Neuronal stem cell (in vitro differentiated cells): ENCODE data around the gene TEX50.

Experiments used
- DNase-seq: peaks from one replicate; pipeline ENCODE4 v3.0.0-alpha.2; 2013; ENCODE audit warnings: low spot score
- H2AFZ ChIP-seq: one replicate; pipeline ENCODE4 v1.6.1; 2013; ENCODE audit warnings: mild to moderate bottlenecking, low read length, inconsistent platforms
- H2AK5ac ChIP-seq: 2 replicates; pipeline ENCODE4 v1.6.1; 2013; ENCODE audit warnings: low read depth, mild to moderate bottlenecking, inconsistent platforms, low read length, moderate library complexity, mixed read lengths
- H2BK120ac ChIP-seq: 2 replicates; pipeline ENCODE4 v1.6.1; 2013; ENCODE audit warnings: low read depth, mild to moderate bottlenecking, inconsistent platforms, low read length, moderate library complexity, mixed read lengths
- H2BK12ac ChIP-seq: one replicate; pipeline ENCODE4 v1.6.1; 2013; ENCODE audit warnings: low read length, inconsistent platforms
- H2BK15ac ChIP-seq: 2 replicates; pipeline ENCODE4 v1.6.1; 2013; ENCODE audit warnings: mild to moderate bottlenecking, low read length, inconsistent platforms, mixed read lengths
- H2BK5ac ChIP-seq: one replicate; pipeline ENCODE4 v1.6.1; 2013; ENCODE audit warnings: inconsistent platforms, mild to moderate bottlenecking, low read length, moderate library complexity
- H3K14ac ChIP-seq: one replicate; pipeline ENCODE4 v1.6.1; 2013; ENCODE audit warnings: low read length, inconsistent platforms
- H3K18ac ChIP-seq: 2 replicates; pipeline ENCODE4 v1.6.1; 2013; ENCODE audit warnings: low read length, inconsistent platforms
- H3K23ac ChIP-seq: 2 replicates; pipeline ENCODE4 v1.6.1; 2013; ENCODE audit warnings: low read depth, mild to moderate bottlenecking, mixed read lengths, low read length, inconsistent platforms; ENCODE audit not compliant: poor library complexity
- H3K27ac ChIP-seq: replicated peaks from 3 replicates; pipeline ENCODE4 v1.5.1; 2013; ENCODE audit warnings: low read length, inconsistent platforms
- H3K27me3 ChIP-seq, 3 experiments: 2 replicates each; pipeline ENCODE4 v1.6.1; 2013; ENCODE audit warnings: low read length in 3 of 3, mild to moderate bottlenecking in 2 of 3, inconsistent platforms in 1 of 3, low read depth in 1 of 3, mixed read lengths in 1 of 3, moderate library complexity in 1 of 3; ENCODE audit not compliant: control insufficient read depth in 3 of 3, insufficient read depth in 3 of 3
- H3K36me3 ChIP-seq, 2 donors: replicated peaks in 1 of 2; 2 replicates each; pipeline ENCODE4 v1.6.1; 2013; ENCODE audit warnings: low read length in 2 of 2; ENCODE audit not compliant: control insufficient read depth in 2 of 2, insufficient read depth in 2 of 2
- H3K4ac ChIP-seq: 2 replicates; pipeline ENCODE4 v1.6.1; 2013; ENCODE audit warnings: inconsistent platforms, mild to moderate bottlenecking, low read length, moderate library complexity
- H3K4me1 ChIP-seq, 2 donors: 1 replicate in 1 of 2; 2 replicates in 1 of 2; pipeline ENCODE4 v1.6.1; 2013; ENCODE audit warnings: low read length in 2 of 2, low read depth in 1 of 2; ENCODE audit not compliant: control insufficient read depth in 2 of 2, insufficient read depth in 1 of 2
- H3K4me2 ChIP-seq: one replicate; pipeline ENCODE4 v1.6.1; 2013; ENCODE audit warnings: mild to moderate bottlenecking, low read length, inconsistent platforms; ENCODE audit not compliant: insufficient read depth, poor library complexity, severe bottlenecking
- H3K4me3 ChIP-seq, 2 donors: 2 replicates each; pipeline ENCODE4 v1.5.1; 2013; ENCODE audit warnings: low read length in 2 of 2, mild to moderate bottlenecking in 2 of 2, inconsistent platforms in 1 of 2, moderate library complexity in 1 of 2
- H3K79me1 ChIP-seq: one replicate; pipeline ENCODE4 v1.6.1; 2013; ENCODE audit warnings: low read depth, mild to moderate bottlenecking, inconsistent platforms, low read length, moderate library complexity
- H3K9ac ChIP-seq: one replicate; pipeline ENCODE4 v1.6.1; 2013; ENCODE audit warnings: mild to moderate bottlenecking, low read depth, low read length, inconsistent platforms; ENCODE audit not compliant: poor library complexity
- H3K9me3 ChIP-seq, 2 donors: replicated peaks in 1 of 2; 2 replicates each; pipeline versions ENCODE3 to v1.6.1; 2013; ENCODE audit warnings: low read length in 2 of 2, mild to moderate bottlenecking in 2 of 2, inconsistent platforms in 1 of 2, low read depth in 1 of 2, mixed read lengths in 1 of 2, moderate library complexity in 1 of 2; ENCODE audit not compliant: control insufficient read depth in 2 of 2, insufficient read depth in 1 of 2
- H4K8ac ChIP-seq: one replicate; pipeline ENCODE4 v1.6.1; 2013; ENCODE audit warnings: low read depth, mild to moderate bottlenecking, inconsistent platforms, low read length, moderate library complexity
- H4K91ac ChIP-seq: one replicate; pipeline ENCODE4 v1.6.1; 2013; ENCODE audit warnings: low read length, low read depth, mild to moderate bottlenecking, inconsistent platforms; ENCODE audit not compliant: poor library complexity
- WGBS, 2 donors: extraction: QIAGEN DNeasy Blood & Tissue Kit; methylation state at CpG; one replicate each; pipeline ENCODE4 v1.1.7; 2013; ENCODE audit warnings: missing lambda C conversion rate in 2 of 2, mixed read lengths in 1 of 2; ENCODE audit not compliant: insufficient read length in 2 of 2, insufficient replicate concordance in 1 of 2; ENCODE audit errors: extremely low coverage in 2 of 2; 5-methylcytosine and 5-hydroxymethylcytosine counted together

Gene TEX50

DNA sequence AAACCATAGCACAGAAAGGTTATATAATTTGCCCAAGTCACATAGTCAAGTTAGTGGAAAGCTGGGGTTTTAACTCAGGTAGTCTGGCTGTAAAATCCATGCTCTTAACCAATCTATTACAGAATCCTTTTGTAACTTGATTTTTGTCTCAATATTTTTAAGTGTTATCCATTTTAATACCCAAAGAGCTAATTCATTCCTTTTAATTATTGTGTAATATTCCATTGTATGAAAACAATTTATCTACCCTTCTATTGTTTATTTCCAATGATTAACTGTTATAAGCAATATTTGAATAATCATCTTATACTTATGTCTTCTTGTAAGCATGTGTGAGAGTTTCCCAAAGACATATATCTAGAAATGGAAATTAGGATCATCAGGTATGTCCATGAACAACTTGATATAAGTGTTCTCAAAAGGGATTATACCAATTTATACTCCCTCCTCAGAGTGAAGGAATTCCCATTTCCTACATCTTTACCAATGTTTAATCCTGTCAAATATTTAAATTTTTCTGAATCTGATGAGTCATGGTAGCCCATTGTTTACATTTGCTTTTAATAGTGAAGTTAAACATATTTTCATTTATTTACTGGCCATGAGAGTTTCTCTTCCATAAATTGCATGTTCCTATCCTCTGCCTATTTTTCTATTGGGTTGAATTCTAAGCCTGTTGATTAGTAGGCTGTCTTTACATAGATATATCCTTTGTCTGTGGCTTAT, 13.9 kb downstream of the TEX50 start:
- H2AFZ ChIP-seq: no peak overlapping the region
- H3K27me3 ChIP-seq: no peaks in the 10 kb centered on the region
- H2BK120ac ChIP-seq: no peak overlapping the region
- no peak overlapping the region for H3K14ac ChIP-seq
- H3K4me1 ChIP-seq: no peaks in the 10 kb centered on the region
- no peak overlapping the region for H3K18ac ChIP-seq
- H3K9ac ChIP-seq: no peak overlapping the region
- no peak overlapping the region for H2BK12ac ChIP-seq
- H2BK15ac ChIP-seq: no peak overlapping the region
- H4K91ac ChIP-seq: no peak overlapping the region
- H3K4me3 ChIP-seq: no peak overlapping the region
- no peak overlapping the region for H3K27ac ChIP-seq
- H3K36me3 ChIP-seq: no peaks in the 10 kb centered on the region
- no peak overlapping the region for H3K4ac ChIP-seq
- no peak overlapping the region for H4K8ac ChIP-seq
- H2AK5ac ChIP-seq: no peak overlapping the region
- H3K79me1 ChIP-seq: no peaks in the 10 kb centered on the region
- no peak overlapping the region for H3K23ac ChIP-seq
- H2BK5ac ChIP-seq: no peak overlapping the region
- H3K9me3 ChIP-seq: peaks cover 0 to under 1% of the 10 kb centered on the region in 2 donors
- no peak for DNase-seq
- no peak overlapping the region for H3K4me2 ChIP-seq

GRCh38 chr1:173660306-173660705, 25.2 kb downstream of the TEX50 start:
- WGBS, 2 donors: no CpG with 5 or more reads among the region's 2 CpGs

GRCh38 chr1:173661271-173661670, 26.1 kb downstream of the TEX50 start:
- Histone ChIP-seq H4K8ac (no peak overlapping the region), H2BK15ac (no peak overlapping the region), H3K23ac (no peak overlapping the region), H3K4me1 (no peaks in the 10 kb centered on the region), H3K18ac (no peak overlapping the region), H3K36me3 (no peaks in the 10 kb centered on the region), H3K9me3 (peaks cover 2 to 4% of the 10 kb centered on the region in 2 donors), H3K9ac (no peak overlapping the region), H2AFZ (no peak overlapping the region), H3K27ac (no peak overlapping the region), H3K4me3 (no peak overlapping the region), H2BK5ac (no peak overlapping the region), H3K27me3 (no peaks in the 10 kb centered on the region), H3K14ac (no peak overlapping the region), H3K79me1 (no peaks in the 10 kb centered on the region), H2BK120ac (no peak overlapping the region), H2BK12ac (no peak overlapping the region), H4K91ac (no peak overlapping the region), H3K4me2 (no peak overlapping the region), H3K4ac (no peak overlapping the region), H2AK5ac (no peak overlapping the region)
- no CpG with 5 or more reads among the region's 1 CpG for WGBS, 2 donors
- no peak for DNase-seq

More at GRCh38 chr1:173660306-173660705, 25.2 kb downstream of the TEX50 start:
- no peak for DNase-seq
- H2BK5ac ChIP-seq: no peak overlapping the region
- no peak overlapping the region for H2AFZ ChIP-seq
- H3K9ac ChIP-seq: no peak overlapping the region
- no peak overlapping the region for H2AK5ac ChIP-seq
- no peaks in the 10 kb centered on the region for H3K36me3 ChIP-seq
- H3K4me3 ChIP-seq: no peak overlapping the region
- H4K91ac ChIP-seq: no peak overlapping the region
- H2BK15ac ChIP-seq: no peak overlapping the region
- H3K9me3 ChIP-seq: peaks cover 2 to 13% of the 10 kb centered on the region in 2 donors
- H3K23ac ChIP-seq: no peak overlapping the region
- no peak overlapping the region for H3K4ac ChIP-seq
- H3K4me2 ChIP-seq: no peak overlapping the region
- H3K4me1 ChIP-seq: no peaks in the 10 kb centered on the region
- H4K8ac ChIP-seq: no peak overlapping the region
- no peaks in the 10 kb centered on the region for H3K79me1 ChIP-seq
- no peak overlapping the region for H3K27ac ChIP-seq
- no peak overlapping the region for H2BK12ac ChIP-seq
- no peak overlapping the region for H2BK120ac ChIP-seq
- H3K14ac ChIP-seq: no peak overlapping the region
- no peaks in the 10 kb centered on the region for H3K27me3 ChIP-seq
- no peak overlapping the region for H3K18ac ChIP-seq

- Histone ChIP-seq H2BK5ac (no peak overlapping the region), H2BK120ac (no peak overlapping the region), H3K27ac (no peak overlapping the region), H3K9me3 (peaks cover 0 to 1% of the 10 kb centered on the region in 2 donors), H3K14ac (no peak overlapping the region), H3K23ac (no peak overlapping the region), H3K4me3 (no peak overlapping the region), H3K18ac (no peak overlapping the region), H3K9ac (no peak overlapping the region), H3K79me1 (no peaks in the 10 kb centered on the region), H3K4me1 (no peaks in the 10 kb centered on the region), H2AFZ (no peak overlapping the region), H2AK5ac (no peak overlapping the region), H4K8ac (no peak overlapping the region), H3K4me2 (no peak overlapping the region), H3K36me3 (no peaks in the 10 kb centered on the region), H2BK15ac (no peak overlapping the region), H4K91ac (no peak overlapping the region), H2BK12ac (no peak overlapping the region), H3K27me3 (no peaks in the 10 kb centered on the region), H3K4ac (no peak overlapping the region)
- WGBS, 2 donors: no CpG with 5 or more reads among the region's 1 CpG
- no peak for DNase-seq
Measured at GRCh38 chr1:173661763-173662162, 26.6 kb downstream of the TEX50 start.
